HCT116 (cell line): ENCODE data around the gene DAPL1. TPM values are rescaled to one million over a fixed set of nuclear protein-coding genes. Genes with fewer than 3 reads are reported as not detected.
"Not testable (repeated sequence)": the region's sequence is repeated elsewhere in the genome, so short reads cannot be mapped to it uniquely, and the experiment has no call there.

Source experiments
- ATAC-seq: fragments of 200-7000 bp; cut with Tn5 transposase; 2 replicates; pipeline ENCODE4 v1.9.1; 2020; ENCODE audit warnings: mild to moderate bottlenecking, moderate library complexity
- BruUV-seq: library from RNA; stranded (reverse); fragments of 400-500 nt; replicated peaks from 2 replicates; lab custom pipeline; 2021; lab: Mats Ljungman, UMichigan
- CTCF ChIA-PET: fragments of 300-600 bp; sonication (Branson Sonifier 250); formaldehyde crosslinking; loops from one replicate; lab custom pipeline; 2021; ENCODE audit warnings: antibody characterized with exemption; lab: Charles Lee
- POLR2A ChIA-PET: fragments of 300-600, 350-600 bp; sonication (Branson Sonifier 250); formaldehyde crosslinking; loops from one replicate; lab custom pipeline; 2021; ENCODE audit warnings: antibody characterized with exemption; lab: Charles Lee
- RAD21 ChIA-PET, 2 experiments: fragments of 300-600 bp; sonication (Branson Sonifier 250); formaldehyde crosslinking; loops; one replicate each; lab custom pipeline; 2023; ENCODE audit warnings: low total read pairs in 2 of 2; ENCODE audit not compliant: uncharacterized antibody in 2 of 2, unreplicated experiment in 2 of 2, low non-redundant PET in 1 of 2; lab: Charles Lee
- DNase-seq: peaks from one replicate; pipeline ENCODE4 v3.0.0-alpha.2; 2010; ENCODE audit warnings: low read depth, low spot score
- H2AFZ ChIP-seq: fragments of 200-600 bp; shearing (Covaris generic), sonication (generic); 2 replicates; pipeline ENCODE4 v1.6.1; 2017; ENCODE audit warnings: low read depth, mixed run types, mixed read lengths, antibody characterized with exemption, low read length; ENCODE audit not compliant: poor library complexity, severe bottlenecking
- H3K27ac ChIP-seq: 2 replicates; pipeline ENCODE4 v1.5.1; 2012; ENCODE audit warnings: low read depth, low read length
- H3K27me3 ChIP-seq: fragments of 200-600 bp; sonication (generic); 2 replicates; pipeline ENCODE4 v1.6.1; 2016; ENCODE audit warnings: mixed run types, low read length, mixed read lengths; ENCODE audit not compliant: insufficient read depth
- H3K36me3 ChIP-seq, 2 experiments: fragments of 200-500 bp in 1 of 2; fragments of 200-600 bp in 1 of 2; sonication (Bioruptor generic) in 1 of 2; sonication (generic) in 1 of 2; 2 replicates each; pipeline versions ENCODE4 v1.5.1 to v1.6.1; 2014 to 2016; ENCODE audit warnings: low read length in 2 of 2, inconsistent platforms in 1 of 2, mixed read lengths in 1 of 2, mixed run types in 1 of 2; ENCODE audit not compliant: insufficient read depth in 2 of 2, control insufficient read depth in 1 of 2
- H3K4me1 ChIP-seq, 2 experiments: fragments of 200-600 bp in 1 of 2; sonication (generic) in 1 of 2; 2 replicates each; pipeline versions ENCODE4 v1.5.1 to v1.6.1; 2012 to 2017; ENCODE audit warnings: low read length in 2 of 2, inconsistent platforms in 1 of 2, mild to moderate bottlenecking in 1 of 2, mixed read lengths in 1 of 2, mixed run types in 1 of 2, moderate library complexity in 1 of 2; ENCODE audit not compliant: insufficient read depth in 2 of 2, control insufficient read depth in 1 of 2
- H3K4me2 ChIP-seq: fragments of 200-600 bp; sonication (generic); 2 replicates; pipeline ENCODE4 v1.6.1; 2017; ENCODE audit warnings: mixed run types, low read length, mixed read lengths
- H3K4me3 ChIP-seq, 2 experiments: fragments of 200-600 bp in 1 of 2; sonication (generic) in 1 of 2; replicated peaks in 1 of 2; 2 replicates each; pipeline ENCODE4 v1.5.1; 2011 to 2016; ENCODE audit warnings: low read length in 2 of 2, control low read depth in 1 of 2, low read depth in 1 of 2, mild to moderate bottlenecking in 1 of 2, mixed read lengths in 1 of 2, mixed run types in 1 of 2
- H3K79me2 ChIP-seq: fragments of 200-600 bp; sonication (generic); 2 replicates; pipeline ENCODE4 v1.6.1; 2017; ENCODE audit warnings: mild to moderate bottlenecking, mixed run types, low read length, moderate library complexity, mixed read lengths; ENCODE audit not compliant: insufficient read depth
- H3K9ac ChIP-seq: fragments of 200-600 bp; sonication (generic); 2 replicates; pipeline ENCODE4 v1.6.1; 2016; ENCODE audit warnings: low read length, mixed read lengths
- H3K9me2 ChIP-seq: fragments of 200-600 bp; sonication (generic), shearing (Covaris generic); 2 replicates; pipeline ENCODE4 v1.6.1; 2017; ENCODE audit warnings: mixed run types, mild to moderate bottlenecking, moderate library complexity; ENCODE audit not compliant: insufficient read depth
- H3K9me3 ChIP-seq, 2 experiments: fragments of 200-500 bp in 1 of 2; fragments of 200-600 bp in 1 of 2; sonication (Bioruptor generic) in 1 of 2; sonication (generic) in 1 of 2; 2 replicates each; pipeline ENCODE4 v1.6.1; 2014 to 2017; ENCODE audit warnings: low read length in 2 of 2, mixed read lengths in 2 of 2, inconsistent platforms in 1 of 2, low read depth in 1 of 2, mild to moderate bottlenecking in 1 of 2, mixed run types in 1 of 2, moderate library complexity in 1 of 2; ENCODE audit not compliant: control insufficient read depth in 1 of 2, insufficient read depth in 1 of 2
- H4K20me1 ChIP-seq: fragments of 200-600 bp; sonication (generic), shearing (Covaris generic); 2 replicates; pipeline ENCODE4 v1.6.1; 2017; ENCODE audit warnings: mixed run types, mild to moderate bottlenecking, moderate library complexity; ENCODE audit not compliant: insufficient read depth
- intact Hi-C: fragments of 100-400 bp; cut with micrococcal nuclease; formaldehyde crosslinking; loops from 2 replicates; pipeline ENCODE4 v1.10.0; 2022
- total RNA-seq: library from RNA; stranded (reverse); gene quantifications from one replicate; pipeline ENCODE4 v1.2.1, GENCODE V29; 2021; ENCODE audit not compliant: unreplicated experiment

The DAPL1 gene
- total RNA-seq, 1 experiment from 2014 or later: not detected

- RAD21 ChIA-PET, H3K9ac ChIP-seq, DNase-seq, H4K20me1 ChIP-seq, BruUV-seq, H3K4me1 ChIP-seq, POLR2A ChIA-PET, H3K27me3 ChIP-seq, H3K9me2 ChIP-seq, ATAC-seq, H2AFZ ChIP-seq, H3K4me2 ChIP-seq, H3K79me2 ChIP-seq, H3K27ac ChIP-seq, CTCF ChIA-PET, H3K36me3 ChIP-seq, H3K4me3 ChIP-seq, intact Hi-C loops, H3K9me3 ChIP-seq: not testable (repeated sequence)
Observed at GRCh38 chr2:158865469-158865868, 70.4 kb downstream of the DAPL1 start.

Other genes with a start within 250 kb of the DAPL1 start
- 15.1 TPM for gene TANC1, start 173.3 kb downstream of the DAPL1 start, total RNA-seq